Loucy (cell line): ENCODE data around the gene GLRX5.

Experiments used
- EZH2phosphoT487 ChIP-seq: fragments of 200-600 bp; IDR thresholded peaks from 2 replicates; pipeline ENCODE4 v1.6.1; 2018; ENCODE audit warnings: antibody characterized with exemption, mild to moderate bottlenecking, moderate library complexity, borderline replicate concordance
- TF ChIP-seq, protein P1 (sequence below): fragments of 200-600 bp; sonication (generic); conservative IDR thresholded peaks from 2 replicates; pipeline ENCODE4 v1.5.1; 2014; ENCODE audit warnings: mild to moderate bottlenecking, antibody characterized with exemption, low read length

DNA sequence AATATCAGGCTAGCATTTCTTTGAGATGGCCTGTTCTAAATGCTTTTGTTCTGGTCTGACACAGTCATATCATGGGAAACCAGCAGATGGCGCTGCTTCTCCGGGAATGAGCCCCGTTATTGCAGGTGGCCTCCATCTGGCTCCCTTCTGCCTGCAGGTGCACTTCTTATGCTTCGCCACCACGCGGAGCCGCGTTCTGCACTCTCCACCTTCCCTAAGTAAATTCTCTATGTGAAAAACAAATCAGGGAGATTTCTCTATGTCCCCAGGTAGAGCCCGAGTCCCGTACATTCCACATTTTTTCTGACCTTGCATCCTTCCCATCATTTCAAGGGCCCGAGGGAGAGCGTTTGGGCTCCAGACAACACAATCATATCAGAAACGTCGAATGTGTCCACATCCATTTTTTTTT, 26.2 kb downstream of the GLRX5 start:
- TF ChIP-seq, protein P1, sequence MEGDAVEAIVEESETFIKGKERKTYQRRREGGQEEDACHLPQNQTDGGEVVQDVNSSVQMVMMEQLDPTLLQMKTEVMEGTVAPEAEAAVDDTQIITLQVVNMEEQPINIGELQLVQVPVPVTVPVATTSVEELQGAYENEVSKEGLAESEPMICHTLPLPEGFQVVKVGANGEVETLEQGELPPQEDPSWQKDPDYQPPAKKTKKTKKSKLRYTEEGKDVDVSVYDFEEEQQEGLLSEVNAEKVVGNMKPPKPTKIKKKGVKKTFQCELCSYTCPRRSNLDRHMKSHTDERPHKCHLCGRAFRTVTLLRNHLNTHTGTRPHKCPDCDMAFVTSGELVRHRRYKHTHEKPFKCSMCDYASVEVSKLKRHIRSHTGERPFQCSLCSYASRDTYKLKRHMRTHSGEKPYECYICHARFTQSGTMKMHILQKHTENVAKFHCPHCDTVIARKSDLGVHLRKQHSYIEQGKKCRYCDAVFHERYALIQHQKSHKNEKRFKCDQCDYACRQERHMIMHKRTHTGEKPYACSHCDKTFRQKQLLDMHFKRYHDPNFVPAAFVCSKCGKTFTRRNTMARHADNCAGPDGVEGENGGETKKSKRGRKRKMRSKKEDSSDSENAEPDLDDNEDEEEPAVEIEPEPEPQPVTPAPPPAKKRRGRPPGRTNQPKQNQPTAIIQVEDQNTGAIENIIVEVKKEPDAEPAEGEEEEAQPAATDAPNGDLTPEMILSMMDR, result peak; percentile 99
- TF ChIP-seq EZH2phosphoT487, result no peak
